HG03135 (cell line): ENCODE data around the gene PALLD.
"Not testable (repeated sequence)": the region's sequence is repeated elsewhere in the genome, so short reads cannot be mapped to it uniquely, and the experiment has no call there.

Experiments
- ATAC-seq: cut with Tn5 transposase; IDR thresholded peaks from one replicate; pipeline ENCODE4 v1.9.1; 2021; ENCODE audit warnings: mild to moderate bottlenecking, moderate library complexity; ENCODE audit not compliant: unreplicated experiment

Gene PALLD

GRCh38 chr4:168496834-168497233, at the start of gene PALLD:
TSS of gene PALLD (plus strand) at chr4:168497052.
- ATAC-seq: no peak

GRCh38 chr4:168449063-168449462, 47.8 kb upstream of the PALLD start:
- not testable (repeated sequence) for ATAC-seq

- no peak for ATAC-seq
Measured at GRCh38 chr4:168449719-168450452, 47.0 kb upstream of the PALLD start.

- ATAC-seq: peak; percentile 21
Measured at GRCh38 chr4:168451331-168451730, 45.5 kb upstream of the PALLD start.

GRCh38 chr4:168451744-168452390, 45.0 kb upstream of the PALLD start:
- ATAC-seq: peak; percentile 85

GRCh38 chr4:168453146-168453545, 43.7 kb upstream of the PALLD start:
- ATAC-seq: no peak

- ATAC-seq: not testable (repeated sequence)
Measured at GRCh38 chr4:168458256-168458655, 38.6 kb upstream of the PALLD start.

- ATAC-seq: no peak
Measured at GRCh38 chr4:168461821-168462220, 35.0 kb upstream of the PALLD start.

- no peak for ATAC-seq
Measured at GRCh38 chr4:168472920-168473319, 23.9 kb upstream of the PALLD start.

GRCh38 chr4:168474660-168475320, 22.1 kb upstream of the PALLD start:
- no peak for ATAC-seq

- no peak for ATAC-seq
Measured at GRCh38 chr4:168475745-168476144, 21.1 kb upstream of the PALLD start.

GRCh38 chr4:168478868-168479267, 18.0 kb upstream of the PALLD start:
- no peak for ATAC-seq

GRCh38 chr4:168480931-168481611, 15.8 kb upstream of the PALLD start:
- ATAC-seq: peak; percentile 39

GRCh38 chr4:168483811-168484210, 13.0 kb upstream of the PALLD start:
- ATAC-seq: no peak

- no peak for ATAC-seq
Measured at GRCh38 chr4:168484626-168485025, 12.2 kb upstream of the PALLD start.

GRCh38 chr4:168485156-168485910, 11.5 kb upstream of the PALLD start:
- ATAC-seq: no peak

GRCh38 chr4:168486912-168487281, 10.0 kb upstream of the PALLD start:
- no peak for ATAC-seq

- no peak for ATAC-seq
Measured at GRCh38 chr4:168487282-168488035, 9.4 kb upstream of the PALLD start.

GRCh38 chr4:168488869-168489274, 8.0 kb upstream of the PALLD start:
- no peak for ATAC-seq

GRCh38 chr4:168489616-168490015, 7.2 kb upstream of the PALLD start:
- ATAC-seq: no peak
